Panc1 (cell line): Measurements from ENCODE around the gene NSMF.

Source experiments
- CTCF ChIP-seq: fragments of 450-650 bp; IDR thresholded peaks from 2 replicates; pipeline ENCODE4 v1.5.1; 2017; ENCODE audit warnings: mild to moderate bottlenecking
- POLR2AphosphoS5 ChIP-seq: IDR thresholded peaks from 2 replicates; pipeline ENCODE4 v1.6.1; 2012; ENCODE audit warnings: mild to moderate bottlenecking, low read depth, low read length, moderate library complexity
- REST ChIP-seq, 2 experiments: IDR thresholded peaks; 2 replicates each; pipeline ENCODE4 v1.6.1; 2011 to 2012; ENCODE audit warnings: low read depth in 2 of 2, control low read depth in 1 of 2, low read length in 1 of 2, mild to moderate bottlenecking in 1 of 2, moderate library complexity in 1 of 2; ENCODE audit not compliant: insufficient read depth in 1 of 2
- SIN3A ChIP-seq: IDR thresholded peaks from 2 replicates; pipeline ENCODE4 v1.6.1; 2012; ENCODE audit warnings: low read depth, mild to moderate bottlenecking, low read length, moderate library complexity, borderline replicate concordance; ENCODE audit not compliant: insufficient read depth

GRCh38 chr9:137499416-137499815, 40.3 kb upstream of the NSMF start:
- TF ChIP-seq CTCF (no peak), SIN3A (no peak), POLR2AphosphoS5 (no peak), REST (IDR thresholded peaks at IDR 0.05; ENCODE audit: insufficient read depth in 1 of 2, low read depth in 2 of 2, low read length in 1 of 2) (no peak)
